MM.1S (cell line): Measurements from ENCODE around the gene TBX1.

Experiments
- EZH2 ChIP-seq: fragments of 300-600 bp; sonication (generic); optimal IDR thresholded peaks from 2 replicates; pipeline ENCODE3; 2017; ENCODE audit warnings: low read depth, mild to moderate bottlenecking, antibody characterized with exemption, low read length, mixed read lengths
- TF ChIP-seq, protein P1 (sequence below): fragments of 300-600 bp; sonication (generic); IDR thresholded peaks from 2 replicates; pipeline ENCODE4 v1.5.1; 2016; ENCODE audit warnings: antibody characterized with exemption, low read length, mixed read lengths

DNA sequence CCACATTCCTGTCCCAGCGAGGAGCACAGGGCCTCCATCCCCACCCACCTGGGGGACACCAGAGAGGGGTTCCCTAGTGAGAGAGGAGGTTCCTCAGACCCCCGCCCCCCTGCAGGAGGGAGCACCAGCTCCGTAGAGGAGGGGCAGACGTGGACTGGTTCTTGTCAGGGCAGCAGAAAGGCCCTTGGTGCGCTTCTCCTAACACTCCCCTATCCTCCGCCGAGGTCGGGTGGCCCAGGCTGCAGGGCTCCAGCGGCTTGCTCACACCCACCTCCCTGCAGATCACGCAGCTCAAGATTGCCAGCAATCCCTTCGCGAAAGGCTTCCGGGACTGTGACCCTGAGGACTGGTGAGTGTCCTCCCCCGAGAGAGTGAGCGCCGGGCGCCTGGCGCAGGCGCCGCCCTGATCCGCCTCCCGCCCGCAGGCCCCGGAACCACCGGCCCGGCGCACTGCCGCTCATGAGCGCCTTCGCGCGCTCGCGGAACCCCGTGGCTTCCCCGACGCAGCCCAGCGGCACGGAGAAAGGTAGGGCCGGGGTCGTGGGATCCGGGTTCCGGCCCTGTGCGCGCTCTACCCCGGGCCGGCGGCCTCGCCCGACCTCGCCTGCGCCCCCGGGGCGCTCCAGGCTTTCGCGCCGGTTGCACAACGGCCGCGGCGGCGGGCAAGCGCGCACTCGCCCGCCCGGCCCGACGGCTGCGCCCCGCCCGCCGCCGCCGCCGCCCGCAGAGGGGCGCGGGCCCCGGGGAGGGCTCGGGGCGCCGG lies 5.1 kb downstream of the TBX1 start:
- TF ChIP-seq, protein P1, sequence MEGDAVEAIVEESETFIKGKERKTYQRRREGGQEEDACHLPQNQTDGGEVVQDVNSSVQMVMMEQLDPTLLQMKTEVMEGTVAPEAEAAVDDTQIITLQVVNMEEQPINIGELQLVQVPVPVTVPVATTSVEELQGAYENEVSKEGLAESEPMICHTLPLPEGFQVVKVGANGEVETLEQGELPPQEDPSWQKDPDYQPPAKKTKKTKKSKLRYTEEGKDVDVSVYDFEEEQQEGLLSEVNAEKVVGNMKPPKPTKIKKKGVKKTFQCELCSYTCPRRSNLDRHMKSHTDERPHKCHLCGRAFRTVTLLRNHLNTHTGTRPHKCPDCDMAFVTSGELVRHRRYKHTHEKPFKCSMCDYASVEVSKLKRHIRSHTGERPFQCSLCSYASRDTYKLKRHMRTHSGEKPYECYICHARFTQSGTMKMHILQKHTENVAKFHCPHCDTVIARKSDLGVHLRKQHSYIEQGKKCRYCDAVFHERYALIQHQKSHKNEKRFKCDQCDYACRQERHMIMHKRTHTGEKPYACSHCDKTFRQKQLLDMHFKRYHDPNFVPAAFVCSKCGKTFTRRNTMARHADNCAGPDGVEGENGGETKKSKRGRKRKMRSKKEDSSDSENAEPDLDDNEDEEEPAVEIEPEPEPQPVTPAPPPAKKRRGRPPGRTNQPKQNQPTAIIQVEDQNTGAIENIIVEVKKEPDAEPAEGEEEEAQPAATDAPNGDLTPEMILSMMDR = no peak
- no peak for TF ChIP-seq EZH2
